HepG2 (cell line): ENCODE measurements around the gene NDUFS2. TPM values are rescaled to one million over a fixed set of nuclear protein-coding genes. Genes with fewer than 3 reads are reported as not detected.
A peak's percentile ranks its signal among the peaks of the same experiment; 100 is the strongest.

Experiments
- AGO2 ChIP-seq: fragments of 200-400 bp; formaldehyde crosslinking; optimal IDR thresholded peaks from 2 replicates; pipeline ENCODE3; 2017; ENCODE audit warnings: mild to moderate bottlenecking, low read depth, low read length, moderate library complexity
- CTCF ChIP-seq: sonication (generic); formaldehyde crosslinking; IDR thresholded peaks from 2 replicates; pipeline ENCODE4 v1.5.0; 2020; ENCODE audit warnings: mild to moderate bottlenecking, missing genetic modification reagents, moderate library complexity
- ELF1 ChIP-seq: sonication (generic); formaldehyde crosslinking; IDR thresholded peaks from 2 replicates; pipeline ENCODE4 v1.4.0; 2020; ENCODE audit warnings: missing genetic modification reagents
- GRHL1 ChIP-seq: sonication (generic); formaldehyde crosslinking; conservative IDR thresholded peaks from 2 replicates; pipeline ENCODE4 v1.8.0; 2022; ENCODE audit warnings: missing genetic modification reagents
- HNRNPL ChIP-seq: fragments of 200-400 bp; formaldehyde crosslinking; IDR thresholded peaks from 2 replicates; pipeline ENCODE4 v1.6.1; 2017; ENCODE audit warnings: mild to moderate bottlenecking, low read depth, low read length
- KLF15 ChIP-seq: sonication (generic); formaldehyde crosslinking; IDR thresholded peaks from 2 replicates; pipeline ENCODE4 v1.8.1; 2023; ENCODE audit warnings: borderline replicate concordance, mild to moderate bottlenecking, inconsistent platforms, missing genetic modification reagents, mixed read lengths
- MTF1 ChIP-seq: sonication (generic); formaldehyde crosslinking; IDR thresholded peaks from 2 replicates; pipeline ENCODE4 v1.5.0; 2020; ENCODE audit warnings: missing genetic modification reagents
- SKI ChIP-seq: fragments of 450-650 bp; IDR thresholded peaks from one replicate; pipeline ENCODE4 v1.6.1; 2018; ENCODE audit warnings: mild to moderate bottlenecking; ENCODE audit not compliant: partially characterized antibody
- ZBTB37 ChIP-seq: sonication (generic); formaldehyde crosslinking; IDR thresholded peaks from 2 replicates; pipeline ENCODE4 v1.4.0; 2020; ENCODE audit warnings: mild to moderate bottlenecking, missing genetic modification reagents
- ZFP90 ChIP-seq: sonication (generic); formaldehyde crosslinking; IDR thresholded peaks from 2 replicates; pipeline ENCODE4 v1.8.0; 2022; ENCODE audit warnings: missing genetic modification reagents, mild to moderate bottlenecking, inconsistent platforms, borderline replicate concordance
- ZFX ChIP-seq: sonication (generic); formaldehyde crosslinking; IDR thresholded peaks from 2 replicates; pipeline ENCODE4 v1.4.0; 2020; ENCODE audit warnings: mild to moderate bottlenecking, low read depth, missing genetic modification reagents, moderate library complexity
- ZNF24 ChIP-seq: fragments of 450-650 bp; IDR thresholded peaks from 2 replicates; pipeline ENCODE4 v1.6.1; 2017; ENCODE audit warnings: antibody characterized with exemption, mild to moderate bottlenecking
- ZNF3 ChIP-seq: IDR thresholded peaks from 2 replicates; pipeline ENCODE4 v1.7.0; 2017; ENCODE audit warnings: inconsistent platforms
- ZNF333 ChIP-seq: sonication (generic); formaldehyde crosslinking; IDR thresholded peaks from 2 replicates; pipeline ENCODE4 v1.4.0; 2020; ENCODE audit warnings: mild to moderate bottlenecking, missing genetic modification reagents, borderline replicate concordance
- ZNF564 ChIP-seq: sonication (generic); formaldehyde crosslinking; IDR thresholded peaks from 2 replicates; pipeline ENCODE4 v1.8.1; 2023; ENCODE audit warnings: mild to moderate bottlenecking, missing genetic modification reagents
- ZNF841 ChIP-seq: sonication (generic); formaldehyde crosslinking; IDR thresholded peaks from 2 replicates; pipeline ENCODE4 v1.8.1; 2023; ENCODE audit warnings: missing genetic modification reagents, borderline replicate concordance
- polyA plus RNA-seq, 8 experiments: library from polyadenylated mRNA; depleted of rRNA in 3 of 8; stranded (reverse) in 7 of 8; unstranded in 1 of 8; fragments of >200 nt; fragmentation: Illumina TruSeq in 4 of 8; extraction: Trizol in 4 of 8; gene quantifications; 2 replicates each; pipeline versions ENCODE4 v1.2.1 to v1.2.3, GENCODE V29; 2011 to 2016; ENCODE audit warnings: low read depth in 4 of 8, missing spikeins in 1 of 8, mixed read lengths in 1 of 8; ENCODE audit not compliant: insufficient read depth in 1 of 8
- total RNA-seq, 5 experiments: library from RNA; depleted of rRNA; stranded (reverse); fragments of >200 nt; fragmentation: Illumina TruSeq; extraction: Trizol; gene quantifications; 2 replicates each; pipeline ENCODE4 v1.2.3, GENCODE V29; 2016; ENCODE audit warnings: low read depth in 1 of 5
- TF ChIP-seq, protein P1 (sequence below): sonication (generic); formaldehyde crosslinking; IDR thresholded peaks from 2 replicates; pipeline ENCODE4 v1.5.1; 2020; ENCODE audit warnings: missing genetic modification reagents, mild to moderate bottlenecking, borderline replicate concordance
- TF ChIP-seq, protein P2 (sequence below): sonication (generic); formaldehyde crosslinking; IDR thresholded peaks from 2 replicates; pipeline ENCODE4 v1.5.0; 2020; ENCODE audit warnings: missing genetic modification reagents
- TF ChIP-seq, protein P3 (sequence below): sonication (generic); formaldehyde crosslinking; IDR thresholded peaks from 2 replicates; pipeline ENCODE4 v1.8.0; 2022; ENCODE audit warnings: mild to moderate bottlenecking, missing genetic modification reagents

The NDUFS2 gene
- total and polyA plus RNA-seq, 2 of the 13 experiments (the other 11 are each of a cell fraction or from before 2014, with no cell fraction given), result 89.9 to 118 TPM

DNA sequence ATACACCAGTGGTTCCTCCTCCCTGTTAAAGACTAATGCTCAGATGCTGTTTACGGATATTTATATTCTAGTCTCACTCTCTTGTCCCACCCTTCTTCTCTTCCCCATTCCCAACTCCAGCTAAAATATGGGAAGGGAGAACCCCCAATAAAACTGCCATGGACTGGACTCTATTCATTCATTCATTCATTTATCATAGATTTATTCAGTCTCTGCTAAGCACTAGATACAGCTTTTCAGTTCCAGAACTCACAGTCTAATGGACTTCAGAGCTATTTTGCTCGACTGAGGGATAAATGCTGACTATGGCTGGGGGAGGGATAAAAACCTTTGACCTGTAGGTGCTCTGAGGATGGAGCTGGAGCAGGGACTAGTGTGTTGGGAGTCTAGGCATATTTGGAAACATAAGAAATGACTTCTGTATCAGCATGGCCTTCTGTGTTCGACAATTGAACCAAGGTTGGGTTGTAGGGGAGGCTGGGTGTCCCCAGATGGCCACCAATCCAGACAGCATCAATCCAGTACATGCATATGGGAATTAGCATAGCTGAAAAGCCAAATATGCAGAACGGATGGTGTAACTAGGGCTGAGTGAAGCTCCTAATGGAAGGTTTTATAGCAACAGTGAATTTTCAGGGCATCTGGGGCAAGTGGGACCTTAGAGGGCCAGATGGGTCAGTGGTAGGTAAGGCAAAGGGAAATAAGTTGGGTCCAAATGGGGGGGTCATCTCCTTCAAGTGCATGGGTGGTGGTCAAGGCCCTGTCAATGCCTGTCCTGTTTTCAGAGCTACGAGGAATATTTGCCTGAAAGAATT is 17.1 kb downstream of the NDUFS2 start (continued):
- TF ChIP-seq KLF15 (CRISPR knock-in tag), result no peak
- no peak for TF ChIP-seq SKI
- TF ChIP-seq ZNF564 (CRISPR knock-in tag), result 0 out of 2 replicates have a peak, but pooled peaks have one; percentile 43
- peak; percentile 17; the same call in 1 of the 2 replicates for TF ChIP-seq MTF1 (CRISPR knock-in tag)
- no peak for TF ChIP-seq GRHL1 (CRISPR knock-in tag)
- peak; percentile 72; the same call in 1 of the 2 replicates for TF ChIP-seq ZNF24
- TF ChIP-seq ELF1 (CRISPR knock-in tag), result no peak
- TF ChIP-seq ZNF3 (CRISPR knock-in tag), result no peak
- TF ChIP-seq CTCF (CRISPR knock-in tag), result no peak
- TF ChIP-seq, protein P1, sequence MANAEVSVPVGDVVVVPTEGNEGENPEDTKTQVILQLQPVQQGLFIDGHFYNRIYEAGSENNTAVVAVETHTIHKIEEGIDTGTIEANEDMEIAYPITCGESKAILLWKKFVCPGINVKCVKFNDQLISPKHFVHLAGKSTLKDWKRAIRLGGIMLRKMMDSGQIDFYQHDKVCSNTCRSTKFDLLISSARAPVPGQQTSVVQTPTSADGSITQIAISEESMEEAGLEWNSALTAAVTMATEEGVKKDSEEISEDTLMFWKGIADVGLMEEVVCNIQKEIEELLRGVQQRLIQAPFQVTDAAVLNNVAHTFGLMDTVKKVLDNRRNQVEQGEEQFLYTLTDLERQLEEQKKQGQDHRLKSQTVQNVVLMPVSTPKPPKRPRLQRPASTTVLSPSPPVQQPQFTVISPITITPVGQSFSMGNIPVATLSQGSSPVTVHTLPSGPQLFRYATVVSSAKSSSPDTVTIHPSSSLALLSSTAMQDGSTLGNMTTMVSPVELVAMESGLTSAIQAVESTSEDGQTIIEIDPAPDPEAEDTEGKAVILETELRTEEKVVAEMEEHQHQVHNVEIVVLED (CRISPR knock-in tag), result no peak
- peak; percentile 48; the same call in 1 of the 2 replicates for TF ChIP-seq ZNF841 (CRISPR knock-in tag)
- no peak for TF ChIP-seq ZBTB37 (CRISPR knock-in tag)
- 0 out of 2 replicates have a peak, but pooled peaks have one; percentile 62 for TF ChIP-seq ZFP90
- 0 out of 2 replicates have a peak, but pooled peaks have one; percentile 30 for TF ChIP-seq ZFX
- TF ChIP-seq AGO2, result peak; percentile 15
- TF ChIP-seq, protein P2, sequence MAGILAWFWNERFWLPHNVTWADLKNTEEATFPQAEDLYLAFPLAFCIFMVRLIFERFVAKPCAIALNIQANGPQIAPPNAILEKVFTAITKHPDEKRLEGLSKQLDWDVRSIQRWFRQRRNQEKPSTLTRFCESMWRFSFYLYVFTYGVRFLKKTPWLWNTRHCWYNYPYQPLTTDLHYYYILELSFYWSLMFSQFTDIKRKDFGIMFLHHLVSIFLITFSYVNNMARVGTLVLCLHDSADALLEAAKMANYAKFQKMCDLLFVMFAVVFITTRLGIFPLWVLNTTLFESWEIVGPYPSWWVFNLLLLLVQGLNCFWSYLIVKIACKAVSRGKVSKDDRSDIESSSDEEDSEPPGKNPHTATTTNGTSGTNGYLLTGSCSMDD (CRISPR knock-in tag), result no peak
- TF ChIP-seq, protein P3, sequence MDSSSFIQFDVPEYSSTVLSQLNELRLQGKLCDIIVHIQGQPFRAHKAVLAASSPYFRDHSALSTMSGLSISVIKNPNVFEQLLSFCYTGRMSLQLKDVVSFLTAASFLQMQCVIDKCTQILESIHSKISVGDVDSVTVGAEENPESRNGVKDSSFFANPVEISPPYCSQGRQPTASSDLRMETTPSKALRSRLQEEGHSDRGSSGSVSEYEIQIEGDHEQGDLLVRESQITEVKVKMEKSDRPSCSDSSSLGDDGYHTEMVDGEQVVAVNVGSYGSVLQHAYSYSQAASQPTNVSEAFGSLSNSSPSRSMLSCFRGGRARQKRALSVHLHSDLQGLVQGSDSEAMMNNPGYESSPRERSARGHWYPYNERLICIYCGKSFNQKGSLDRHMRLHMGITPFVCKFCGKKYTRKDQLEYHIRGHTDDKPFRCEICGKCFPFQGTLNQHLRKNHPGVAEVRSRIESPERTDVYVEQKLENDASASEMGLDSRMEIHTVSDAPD (CRISPR knock-in tag), result 0 out of 2 replicates have a peak, but pooled peaks have one; percentile 52
- no peak for TF ChIP-seq ZNF333 (CRISPR knock-in tag)
- no peak for TF ChIP-seq HNRNPL
